ENCODE results near the gene HS3ST4. TPM values are rescaled to one million over a fixed set of nuclear protein-coding genes. Genes with fewer than 3 reads are reported as not detected.

The HS3ST4 gene
- total and polyA plus RNA-seq, 10 of the 15 experiments (the other 5 are each of a cell fraction or from before 2014, with no cell fraction given) = 0.05 TPM; not detected in 9

DNA sequence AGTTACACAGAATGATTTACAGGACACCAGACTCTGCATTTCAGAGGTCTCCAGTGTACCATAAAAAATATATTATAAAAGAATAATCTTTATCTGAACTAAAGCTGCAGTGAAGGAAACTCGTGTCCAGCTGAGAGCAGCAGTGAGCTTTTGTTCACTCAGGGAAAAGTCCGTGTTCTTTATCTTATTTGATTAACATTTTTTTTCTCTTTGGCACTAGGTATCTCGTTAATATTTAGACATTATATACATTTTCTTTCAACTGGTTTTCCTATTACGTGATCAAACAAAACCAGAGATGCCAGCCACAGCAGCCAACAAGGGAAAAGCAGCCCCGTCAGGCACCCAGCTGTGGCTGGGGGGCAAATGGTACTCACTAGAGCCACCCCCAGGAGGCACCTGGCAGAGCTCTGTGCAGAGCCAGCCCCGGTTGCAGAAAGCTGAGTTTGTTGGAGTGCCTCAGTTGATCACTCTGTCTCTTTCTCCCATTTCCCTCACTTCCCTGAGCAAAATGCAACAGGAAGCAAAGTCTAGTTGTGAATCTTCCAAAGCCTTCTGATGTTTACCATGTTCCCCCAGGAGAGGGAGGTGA, 1.1 kb upstream of the HS3ST4 start:
- POLR2A ChIA-PET = no interaction called here
- Histone ChIP-seq H3K27ac (ENCODE audit: control insufficient read depth, insufficient read depth) (no peak overlapping the region), H3K9me3 (replicated peaks; ENCODE audit: control insufficient read depth, insufficient read depth, low read length) (no peaks in the 10 kb centered on the region), H2AFZ (ENCODE audit: control insufficient read depth, low read depth, low read length) (no peak overlapping the region), H3K79me2 (ENCODE audit: control insufficient read depth, insufficient read depth, low read length) (no peaks in the 10 kb centered on the region), H3K27me3 (replicated peaks in 1 of 2; ENCODE audit: control insufficient read depth in 2 of 2, insufficient read depth in 2 of 2, low read length in 1 of 2) (peaks cover 0 to 14% of the 10 kb centered on the region in 2 experiments), H3K4me3 (no peak overlapping the region), H3K4me2 (ENCODE audit: control insufficient read depth, insufficient read depth) (no peak overlapping the region), H3K4me1 (ENCODE audit: control insufficient read depth, insufficient read depth, low read length) (no peaks in the 10 kb centered on the region), H4K20me1 (ENCODE audit: control insufficient read depth, insufficient read depth) (no peaks in the 10 kb centered on the region), H3K36me3 (ENCODE audit: control insufficient read depth in 2 of 2, insufficient read depth in 2 of 2, low read length in 1 of 2) (no peaks in the 10 kb centered on the region), H3K9ac (ENCODE audit: control insufficient read depth, insufficient read depth, low read length) (no peak overlapping the region)
- CTCF ChIA-PET = no interaction called here
- DNase-seq (ENCODE audit: low read depth, low spot score) (no peak), ATAC-seq (no peak), FAIRE-seq (no peak)
- in situ Hi-C loops (cut with MboI) = no loop called here
- SMC1A ChIA-PET (ENCODE audit: uncharacterized antibody, unreplicated experiment) = no interaction called here
- BruUV-seq (replicated peaks) = no TSS peak
- RAD21 ChIA-PET (ENCODE audit: unreplicated experiment) = no interaction called here
- WGBS (ENCODE audit: insufficient coverage, insufficient replicate concordance, low lambda C conversion rate, missing lambda C conversion rate) = 18% methylated on average over 6 of the region's 6 CpGs
- TF ChIP-seq RELB (IDR thresholded peaks at IDR 0.05; ENCODE audit: low read depth) = no peak
- no peak for TF ChIP-seq NRF1 (conservative IDR thresholded peaks at IDR 0.05; ENCODE audit: low read depth, low read length)
- no peak for TF ChIP-seq DPF2 (IDR thresholded peaks at IDR 0.05)
- TF ChIP-seq, protein P1, sequence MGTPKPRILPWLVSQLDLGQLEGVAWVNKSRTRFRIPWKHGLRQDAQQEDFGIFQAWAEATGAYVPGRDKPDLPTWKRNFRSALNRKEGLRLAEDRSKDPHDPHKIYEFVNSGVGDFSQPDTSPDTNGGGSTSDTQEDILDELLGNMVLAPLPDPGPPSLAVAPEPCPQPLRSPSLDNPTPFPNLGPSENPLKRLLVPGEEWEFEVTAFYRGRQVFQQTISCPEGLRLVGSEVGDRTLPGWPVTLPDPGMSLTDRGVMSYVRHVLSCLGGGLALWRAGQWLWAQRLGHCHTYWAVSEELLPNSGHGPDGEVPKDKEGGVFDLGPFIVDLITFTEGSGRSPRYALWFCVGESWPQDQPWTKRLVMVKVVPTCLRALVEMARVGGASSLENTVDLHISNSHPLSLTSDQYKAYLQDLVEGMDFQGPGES (IDR thresholded peaks at IDR 0.05) = no peak
- no peak for TF ChIP-seq ZSCAN29 (IDR thresholded peaks at IDR 0.05)
- TF ChIP-seq SP1 (IDR thresholded peaks at IDR 0.05; ENCODE audit: low read depth, low read length) = no peak
- no peak for TF ChIP-seq JUNB (IDR thresholded peaks at IDR 0.05)
- TF ChIP-seq TCF7 (IDR thresholded peaks at IDR 0.05; ENCODE audit: borderline replicate concordance) = no peak
- no peak for TF ChIP-seq SMAD1 (IDR thresholded peaks at IDR 0.05; ENCODE audit: low read depth, partially characterized antibody)
- no peak for TF ChIP-seq ZNF217 (IDR thresholded peaks at IDR 0.05)
- TF ChIP-seq, protein P2, sequence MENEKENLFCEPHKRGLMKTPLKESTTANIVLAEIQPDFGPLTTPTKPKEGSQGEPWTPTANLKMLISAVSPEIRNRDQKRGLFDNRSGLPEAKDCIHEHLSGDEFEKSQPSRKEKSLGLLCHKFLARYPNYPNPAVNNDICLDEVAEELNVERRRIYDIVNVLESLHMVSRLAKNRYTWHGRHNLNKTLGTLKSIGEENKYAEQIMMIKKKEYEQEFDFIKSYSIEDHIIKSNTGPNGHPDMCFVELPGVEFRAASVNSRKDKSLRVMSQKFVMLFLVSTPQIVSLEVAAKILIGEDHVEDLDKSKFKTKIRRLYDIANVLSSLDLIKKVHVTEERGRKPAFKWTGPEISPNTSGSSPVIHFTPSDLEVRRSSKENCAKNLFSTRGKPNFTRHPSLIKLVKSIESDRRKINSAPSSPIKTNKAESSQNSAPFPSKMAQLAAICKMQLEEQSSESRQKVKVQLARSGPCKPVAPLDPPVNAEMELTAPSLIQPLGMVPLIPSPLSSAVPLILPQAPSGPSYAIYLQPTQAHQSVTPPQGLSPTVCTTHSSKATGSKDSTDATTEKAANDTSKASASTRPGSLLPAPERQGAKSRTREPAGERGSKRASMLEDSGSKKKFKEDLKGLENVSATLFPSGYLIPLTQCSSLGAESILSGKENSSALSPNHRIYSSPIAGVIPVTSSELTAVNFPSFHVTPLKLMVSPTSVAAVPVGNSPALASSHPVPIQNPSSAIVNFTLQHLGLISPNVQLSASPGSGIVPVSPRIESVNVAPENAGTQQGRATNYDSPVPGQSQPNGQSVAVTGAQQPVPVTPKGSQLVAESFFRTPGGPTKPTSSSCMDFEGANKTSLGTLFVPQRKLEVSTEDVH (IDR thresholded peaks at IDR 0.05; ENCODE audit: low read depth, partially characterized antibody) = no peak
- TF ChIP-seq ZBED1 (IDR thresholded peaks at IDR 0.05; ENCODE audit: borderline replicate concordance) = no peak
- TF ChIP-seq RUNX3 (IDR thresholded peaks at IDR 0.05; ENCODE audit: low read length) = no peak
- TF ChIP-seq WRNIP1 (IDR thresholded peaks at IDR 0.05; ENCODE audit: borderline replicate concordance, low read depth, low read length) = no peak
- TF ChIP-seq ZNF384 (IDR thresholded peaks at IDR 0.05; ENCODE audit: borderline replicate concordance, low read depth, low read length) = no peak
- TF ChIP-seq GATAD2B (conservative IDR thresholded peaks at IDR 0.05; ENCODE audit: low read depth) = no peak
- intact Hi-C loops (cut with micrococcal nuclease; ENCODE audit: unreplicated experiment) = no loop called here

Data from GM12878 (cell line).